Measurements from ENCODE around the gene NANOS3. TPM values are rescaled to one million over a fixed set of nuclear protein-coding genes. Genes with fewer than 3 reads are reported as not detected.
A peak's percentile ranks its signal among the peaks of the same experiment; 100 is the strongest.

Gene NANOS3
- total and polyA plus RNA-seq, 9 of the 15 experiments (the other 6 are each of a cell fraction or from before 2014, with no cell fraction given) = not detected

GRCh38 chr19:13917888-13918406 is 41.0 kb downstream of the NANOS3 start (continued):
- TF ChIP-seq RCOR1 (IDR thresholded peaks at IDR 0.05; ENCODE audit: borderline replicate concordance in 1 of 2, low read depth in 2 of 2, low read length in 2 of 2) = peak in 1 of 2 experiments; percentile 77; a peak in 2 of 4 replicates
- no peak for TF ChIP-seq BMI1 (IDR thresholded peaks at IDR 0.05; ENCODE audit: low read length)
- TF ChIP-seq POLR2A (conservative IDR thresholded peaks at IDR 0.05) = no peak
- TF ChIP-seq TAF7 (tag; IDR thresholded peaks at IDR 0.05) = no peak
- TF ChIP-seq BCOR (IDR thresholded peaks at IDR 0.05) = peak; percentile 97
- TF ChIP-seq CBX1 (IDR thresholded peaks at IDR 0.05; ENCODE audit: low read depth) = peak; percentile 88; the same call in 1 of the 2 replicates
- TF ChIP-seq HDAC1 (IDR thresholded peaks at IDR 0.05) = 0 out of 4 replicates have a peak, but pooled peaks of 1 of the 2 experiments have one; percentile 39
- no peak for TF ChIP-seq ZNF175 (CRISPR knock-in tag; IDR thresholded peaks at IDR 0.05; ENCODE audit: low read depth)
- no peak for TF ChIP-seq NFYB (IDR thresholded peaks at IDR 0.05; ENCODE audit: extremely low read depth, insufficient read length)
- TF ChIP-seq MCM3 (IDR thresholded peaks at IDR 0.05) = no peak
- no peak for TF ChIP-seq KLF6 (CRISPR knock-in tag; IDR thresholded peaks at IDR 0.05; ENCODE audit: borderline replicate concordance)
- TF ChIP-seq, protein P1, sequence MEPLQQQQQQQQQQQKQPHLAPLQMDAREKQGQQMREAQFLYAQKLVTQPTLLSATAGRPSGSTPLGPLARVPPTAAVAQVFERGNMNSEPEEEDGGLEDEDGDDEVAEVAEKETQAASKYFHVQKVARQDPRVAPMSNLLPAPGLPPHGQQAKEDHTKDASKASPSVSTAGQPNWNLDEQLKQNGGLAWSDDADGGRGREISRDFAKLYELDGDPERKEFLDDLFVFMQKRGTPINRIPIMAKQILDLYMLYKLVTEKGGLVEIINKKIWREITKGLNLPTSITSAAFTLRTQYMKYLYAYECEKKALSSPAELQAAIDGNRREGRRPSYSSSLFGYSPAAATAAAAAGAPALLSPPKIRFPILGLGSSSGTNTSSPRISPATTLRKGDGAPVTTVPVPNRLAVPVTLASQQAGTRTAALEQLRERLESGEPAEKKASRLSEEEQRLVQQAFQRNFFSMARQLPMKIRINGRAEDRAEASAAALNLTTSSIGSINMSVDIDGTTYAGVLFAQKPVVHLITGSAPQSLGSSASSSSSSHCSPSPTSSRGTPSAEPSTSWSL (CRISPR knock-in tag; IDR thresholded peaks at IDR 0.05; ENCODE audit: borderline replicate concordance) = no peak
- no peak for TF ChIP-seq YBX1 (IDR thresholded peaks at IDR 0.05)
- TF ChIP-seq, protein P2, sequence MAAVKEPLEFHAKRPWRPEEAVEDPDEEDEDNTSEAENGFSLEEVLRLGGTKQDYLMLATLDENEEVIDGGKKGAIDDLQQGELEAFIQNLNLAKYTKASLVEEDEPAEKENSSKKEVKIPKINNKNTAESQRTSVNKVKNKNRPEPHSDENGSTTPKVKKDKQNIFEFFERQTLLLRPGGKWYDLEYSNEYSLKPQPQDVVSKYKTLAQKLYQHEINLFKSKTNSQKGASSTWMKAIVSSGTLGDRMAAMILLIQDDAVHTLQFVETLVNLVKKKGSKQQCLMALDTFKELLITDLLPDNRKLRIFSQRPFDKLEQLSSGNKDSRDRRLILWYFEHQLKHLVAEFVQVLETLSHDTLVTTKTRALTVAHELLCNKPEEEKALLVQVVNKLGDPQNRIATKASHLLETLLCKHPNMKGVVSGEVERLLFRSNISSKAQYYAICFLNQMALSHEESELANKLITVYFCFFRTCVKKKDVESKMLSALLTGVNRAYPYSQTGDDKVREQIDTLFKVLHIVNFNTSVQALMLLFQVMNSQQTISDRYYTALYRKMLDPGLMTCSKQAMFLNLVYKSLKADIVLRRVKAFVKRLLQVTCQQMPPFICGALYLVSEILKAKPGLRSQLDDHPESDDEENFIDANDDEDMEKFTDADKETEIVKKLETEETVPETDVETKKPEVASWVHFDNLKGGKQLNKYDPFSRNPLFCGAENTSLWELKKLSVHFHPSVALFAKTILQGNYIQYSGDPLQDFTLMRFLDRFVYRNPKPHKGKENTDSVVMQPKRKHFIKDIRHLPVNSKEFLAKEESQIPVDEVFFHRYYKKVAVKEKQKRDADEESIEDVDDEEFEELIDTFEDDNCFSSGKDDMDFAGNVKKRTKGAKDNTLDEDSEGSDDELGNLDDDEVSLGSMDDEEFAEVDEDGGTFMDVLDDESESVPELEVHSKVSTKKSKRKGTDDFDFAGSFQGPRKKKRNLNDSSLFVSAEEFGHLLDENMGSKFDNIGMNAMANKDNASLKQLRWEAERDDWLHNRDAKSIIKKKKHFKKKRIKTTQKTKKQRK (IDR thresholded peaks at IDR 0.05; ENCODE audit: borderline replicate concordance, low read depth, low read length) = no peak
- TF ChIP-seq, protein P3, sequence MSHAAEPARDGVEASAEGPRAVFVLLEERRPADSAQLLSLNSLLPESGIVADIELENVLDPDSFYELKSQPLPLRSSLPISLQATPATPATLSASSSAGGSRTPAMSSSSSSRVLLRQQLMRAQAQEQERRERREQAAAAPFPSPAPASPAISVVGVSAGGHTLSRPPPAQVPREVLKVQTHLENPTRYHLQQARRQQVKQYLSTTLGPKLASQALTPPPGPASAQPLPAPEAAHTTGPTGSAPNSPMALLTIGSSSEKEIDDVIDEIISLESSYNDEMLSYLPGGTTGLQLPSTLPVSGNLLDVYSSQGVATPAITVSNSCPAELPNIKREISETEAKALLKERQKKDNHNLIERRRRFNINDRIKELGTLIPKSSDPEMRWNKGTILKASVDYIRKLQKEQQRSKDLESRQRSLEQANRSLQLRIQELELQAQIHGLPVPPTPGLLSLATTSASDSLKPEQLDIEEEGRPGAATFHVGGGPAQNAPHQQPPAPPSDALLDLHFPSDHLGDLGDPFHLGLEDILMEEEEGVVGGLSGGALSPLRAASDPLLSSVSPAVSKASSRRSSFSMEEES (CRISPR knock-in tag; IDR thresholded peaks at IDR 0.05) = no peak
- peak; percentile 55; the same call in 1 of the 2 replicates for TF ChIP-seq SMARCA5 (IDR thresholded peaks at IDR 0.05)
- no peak for TF ChIP-seq EP300 (IDR thresholded peaks at IDR 0.05; ENCODE audit: low read length)
- no peak for TF ChIP-seq ZNF324 (CRISPR knock-in tag; IDR thresholded peaks at IDR 0.05)
- TF ChIP-seq, protein P4, sequence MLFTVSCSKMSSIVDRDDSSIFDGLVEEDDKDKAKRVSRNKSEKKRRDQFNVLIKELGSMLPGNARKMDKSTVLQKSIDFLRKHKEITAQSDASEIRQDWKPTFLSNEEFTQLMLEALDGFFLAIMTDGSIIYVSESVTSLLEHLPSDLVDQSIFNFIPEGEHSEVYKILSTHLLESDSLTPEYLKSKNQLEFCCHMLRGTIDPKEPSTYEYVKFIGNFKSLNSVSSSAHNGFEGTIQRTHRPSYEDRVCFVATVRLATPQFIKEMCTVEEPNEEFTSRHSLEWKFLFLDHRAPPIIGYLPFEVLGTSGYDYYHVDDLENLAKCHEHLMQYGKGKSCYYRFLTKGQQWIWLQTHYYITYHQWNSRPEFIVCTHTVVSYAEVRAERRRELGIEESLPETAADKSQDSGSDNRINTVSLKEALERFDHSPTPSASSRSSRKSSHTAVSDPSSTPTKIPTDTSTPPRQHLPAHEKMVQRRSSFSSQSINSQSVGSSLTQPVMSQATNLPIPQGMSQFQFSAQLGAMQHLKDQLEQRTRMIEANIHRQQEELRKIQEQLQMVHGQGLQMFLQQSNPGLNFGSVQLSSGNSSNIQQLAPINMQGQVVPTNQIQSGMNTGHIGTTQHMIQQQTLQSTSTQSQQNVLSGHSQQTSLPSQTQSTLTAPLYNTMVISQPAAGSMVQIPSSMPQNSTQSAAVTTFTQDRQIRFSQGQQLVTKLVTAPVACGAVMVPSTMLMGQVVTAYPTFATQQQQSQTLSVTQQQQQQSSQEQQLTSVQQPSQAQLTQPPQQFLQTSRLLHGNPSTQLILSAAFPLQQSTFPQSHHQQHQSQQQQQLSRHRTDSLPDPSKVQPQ (CRISPR knock-in tag; IDR thresholded peaks at IDR 0.05; ENCODE audit: borderline replicate concordance) = no peak
- no peak for TF ChIP-seq ZSCAN29 (IDR thresholded peaks at IDR 0.05)
- TF ChIP-seq RBFOX2 (IDR thresholded peaks at IDR 0.05; ENCODE audit: low read depth, low read length) = 0 out of 2 replicates have a peak, but pooled peaks have one; percentile 3
- TF ChIP-seq TCF7 (IDR thresholded peaks at IDR 0.05; ENCODE audit: borderline replicate concordance) = no peak
